Inferior parietal cortex (tissue), 1 donor: ENCODE measurements around the gene TAB3.
"Not testable (repeated sequence)": the region's sequence is repeated elsewhere in the genome, so short reads cannot be mapped to it uniquely, and the experiment has no call there.

Experiments used
- DNase-seq: peaks from one replicate; pipeline ENCODE4 v3.0.0-alpha.2; 2016; ENCODE audit errors: extremely low spot score

The TAB3 gene

DNA sequence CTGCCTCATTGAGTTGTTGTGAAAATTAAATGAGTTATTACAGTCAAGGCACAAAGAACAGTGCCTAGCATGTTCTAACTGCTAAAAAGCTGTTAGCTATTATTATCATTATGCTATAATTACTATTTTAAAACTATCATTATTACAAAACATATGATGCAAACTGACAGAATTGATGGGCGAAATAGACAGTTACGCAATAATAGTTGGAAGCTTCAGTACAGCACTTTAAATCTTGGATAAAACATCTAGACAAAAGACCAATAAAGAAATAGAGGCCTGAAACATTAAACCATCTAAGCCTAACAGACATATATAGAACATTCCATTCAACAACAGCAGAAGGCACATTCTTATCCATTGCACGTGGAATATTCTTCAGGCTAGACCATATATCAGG lies 73.0 kb downstream of the TAB3 start:
- no peak for DNase-seq

DNA sequence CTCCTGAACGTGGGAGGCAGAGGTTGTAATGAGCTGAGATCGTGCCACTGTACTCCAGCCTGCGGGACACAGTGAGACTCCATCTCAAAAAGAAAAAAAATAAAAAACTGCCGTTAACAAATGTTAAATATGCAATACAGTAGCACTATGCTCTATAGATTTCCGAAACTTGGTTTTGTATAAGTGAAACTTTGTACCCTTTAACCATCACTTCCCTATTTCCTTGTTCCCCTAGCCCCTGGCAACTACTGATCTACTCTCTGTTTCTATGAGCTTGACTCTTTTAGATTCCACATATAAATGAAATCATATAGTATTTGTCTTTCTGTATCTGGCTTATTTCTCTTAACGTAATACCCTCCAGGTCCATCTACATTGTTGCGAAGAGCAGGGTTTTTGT lies 74.1 kb downstream of the TAB3 start:
- no peak for DNase-seq

DNA sequence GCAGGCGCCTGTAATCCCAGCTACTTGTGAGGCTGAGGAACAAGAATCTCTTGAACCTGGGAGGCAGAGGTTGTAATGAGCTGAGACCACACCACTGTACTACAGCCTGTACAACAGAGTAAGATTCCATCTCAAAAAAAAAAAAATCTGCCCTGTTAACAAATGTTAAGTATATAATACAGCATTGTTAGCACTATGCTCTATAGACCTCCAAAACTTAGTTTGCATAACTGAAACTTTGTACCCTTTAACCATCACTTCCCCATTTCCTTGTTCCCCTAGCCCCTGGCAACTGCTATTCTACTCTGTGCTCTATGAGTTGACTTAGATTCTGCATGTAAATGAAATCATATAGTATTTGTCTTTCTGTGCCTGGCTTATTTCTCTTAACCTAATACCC lies 76.7 kb downstream of the TAB3 start:
- no peak for DNase-seq

DNA sequence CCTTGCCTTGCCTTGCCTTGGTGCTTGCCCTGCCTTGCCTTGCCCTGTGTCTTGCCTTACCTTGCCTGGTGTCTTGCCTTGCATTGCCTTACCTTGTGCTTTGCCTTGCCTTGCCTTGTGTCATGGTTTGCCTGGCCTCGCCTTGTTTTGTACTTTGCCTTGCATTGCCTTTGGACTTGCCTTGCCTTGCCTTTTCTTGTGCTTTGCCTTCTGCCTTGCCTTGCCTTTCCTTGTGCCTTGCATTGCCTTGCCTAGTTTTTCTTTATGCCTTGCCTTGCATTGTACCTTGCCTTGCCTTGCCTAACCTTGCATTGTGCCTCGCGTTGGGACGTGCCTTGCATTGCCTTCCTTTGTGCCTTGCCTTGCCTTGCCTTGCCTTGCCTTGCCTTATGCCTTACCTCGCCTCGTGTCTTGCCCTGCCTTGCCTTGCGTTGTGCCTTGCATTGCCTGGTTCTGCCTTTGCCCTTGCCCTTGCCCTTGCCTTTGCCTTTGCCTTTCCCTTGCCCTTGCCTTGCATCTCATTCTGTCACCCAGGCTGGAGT lies 82.8 kb downstream of the TAB3 start:
- DNase-seq = no peak

DNA sequence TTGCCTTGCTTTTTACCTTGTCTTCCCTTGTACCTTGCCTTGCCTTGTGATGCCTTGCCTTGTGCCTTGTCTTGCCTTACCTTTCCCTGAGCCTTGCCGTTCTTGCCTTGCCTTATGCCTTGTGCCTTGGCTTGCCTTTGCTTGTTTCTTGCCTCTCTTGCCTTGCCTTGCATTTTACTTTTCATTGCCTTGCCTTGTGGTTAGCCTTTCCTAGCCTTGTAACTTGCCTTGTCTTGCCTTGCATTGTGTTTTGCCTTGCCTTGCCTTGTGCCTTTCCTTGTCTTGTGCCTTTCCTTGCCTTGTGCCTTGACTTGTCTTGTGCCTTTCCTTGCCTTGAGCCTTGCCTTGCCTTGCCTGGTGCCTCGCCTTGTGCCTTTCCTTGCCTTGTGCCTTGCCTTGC lies 84.6 kb downstream of the TAB3 start:
- DNase-seq = no peak

DNA sequence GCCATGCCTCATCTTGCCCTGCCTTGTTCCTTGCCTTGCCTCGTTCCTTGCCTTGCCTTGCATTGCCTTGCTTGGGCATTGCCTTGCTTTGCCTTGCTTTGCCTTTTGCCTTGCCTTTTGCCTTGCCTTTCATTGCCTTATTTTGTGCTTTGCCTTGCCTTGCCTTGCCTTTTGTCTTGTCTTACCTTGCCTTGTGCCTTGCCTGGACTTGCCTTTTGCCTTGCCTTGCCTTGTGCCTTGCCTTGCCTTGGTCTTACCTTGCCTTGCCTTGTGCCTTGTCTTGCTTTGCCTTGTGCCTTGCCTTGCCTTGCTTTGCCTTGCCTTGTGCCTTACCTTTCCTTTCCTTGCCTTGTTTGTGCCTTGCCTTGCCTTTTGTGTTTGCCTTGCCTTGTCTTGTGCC lies 88.2 kb downstream of the TAB3 start:
- no peak for DNase-seq

DNA sequence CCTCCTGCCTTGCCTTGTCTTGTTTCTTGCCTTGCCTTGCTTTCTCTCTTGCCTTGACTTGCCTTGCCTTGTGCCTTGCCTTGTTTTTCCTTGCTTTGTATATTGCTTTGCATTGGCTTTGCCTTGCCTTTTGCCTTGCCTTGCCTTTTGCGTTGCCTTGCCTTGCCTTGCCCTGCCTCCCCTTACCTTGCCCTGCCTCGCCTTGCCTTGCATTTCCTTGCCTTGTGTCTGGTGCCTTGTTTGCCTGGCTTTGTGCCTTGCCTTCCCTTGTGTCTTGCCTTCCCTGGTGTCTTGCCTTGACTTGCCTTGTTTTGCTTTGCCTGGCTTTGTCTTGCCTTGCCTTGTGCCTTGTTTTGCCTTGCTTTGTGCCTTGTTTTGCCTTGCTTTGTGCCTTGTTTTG lies 89.7 kb downstream of the TAB3 start:
- DNase-seq = no peak

DNA sequence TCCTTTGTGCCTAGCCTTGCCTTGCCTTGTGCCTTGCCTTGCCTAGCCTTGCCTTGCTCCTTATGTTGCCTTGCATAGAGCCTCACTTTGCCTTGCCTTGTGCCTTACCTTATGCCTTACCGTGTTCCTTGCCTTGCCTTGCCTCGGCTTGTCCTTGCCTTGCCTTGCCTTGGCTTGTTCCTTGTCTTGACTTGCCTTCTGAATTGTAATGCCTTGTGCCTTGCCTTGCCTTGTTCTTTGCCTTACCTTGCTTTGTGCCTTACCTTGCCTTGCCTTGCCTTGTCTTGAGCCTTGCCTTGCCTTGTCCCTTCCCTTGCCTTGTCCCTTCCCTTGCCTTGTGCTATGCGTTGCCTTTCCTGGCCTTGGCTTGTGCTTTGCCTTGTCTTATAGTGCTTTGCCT lies 90.2 kb downstream of the TAB3 start:
- no peak for DNase-seq

DNA sequence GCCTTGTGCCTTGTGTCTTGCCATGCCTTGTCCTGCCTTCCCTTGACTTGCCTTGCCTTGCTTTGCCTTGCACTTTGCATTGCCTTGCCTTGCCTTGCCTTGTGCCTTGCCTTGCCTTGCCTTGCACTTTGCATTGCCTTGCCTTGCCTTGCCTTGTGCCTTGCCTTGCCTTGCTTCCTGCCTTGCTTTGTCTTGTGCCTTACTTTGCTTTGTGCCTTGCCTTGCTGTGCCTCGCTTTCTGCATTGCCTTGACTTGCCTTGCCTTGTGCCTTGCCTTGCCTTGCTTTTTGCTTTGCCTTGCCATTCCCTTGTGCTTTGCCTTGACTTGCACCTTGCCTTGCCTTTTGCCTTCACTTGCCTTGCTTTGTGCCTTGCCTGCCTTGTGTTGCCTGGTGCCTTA lies 91.8 kb downstream of the TAB3 start:
- DNase-seq = not testable (repeated sequence)

DNA sequence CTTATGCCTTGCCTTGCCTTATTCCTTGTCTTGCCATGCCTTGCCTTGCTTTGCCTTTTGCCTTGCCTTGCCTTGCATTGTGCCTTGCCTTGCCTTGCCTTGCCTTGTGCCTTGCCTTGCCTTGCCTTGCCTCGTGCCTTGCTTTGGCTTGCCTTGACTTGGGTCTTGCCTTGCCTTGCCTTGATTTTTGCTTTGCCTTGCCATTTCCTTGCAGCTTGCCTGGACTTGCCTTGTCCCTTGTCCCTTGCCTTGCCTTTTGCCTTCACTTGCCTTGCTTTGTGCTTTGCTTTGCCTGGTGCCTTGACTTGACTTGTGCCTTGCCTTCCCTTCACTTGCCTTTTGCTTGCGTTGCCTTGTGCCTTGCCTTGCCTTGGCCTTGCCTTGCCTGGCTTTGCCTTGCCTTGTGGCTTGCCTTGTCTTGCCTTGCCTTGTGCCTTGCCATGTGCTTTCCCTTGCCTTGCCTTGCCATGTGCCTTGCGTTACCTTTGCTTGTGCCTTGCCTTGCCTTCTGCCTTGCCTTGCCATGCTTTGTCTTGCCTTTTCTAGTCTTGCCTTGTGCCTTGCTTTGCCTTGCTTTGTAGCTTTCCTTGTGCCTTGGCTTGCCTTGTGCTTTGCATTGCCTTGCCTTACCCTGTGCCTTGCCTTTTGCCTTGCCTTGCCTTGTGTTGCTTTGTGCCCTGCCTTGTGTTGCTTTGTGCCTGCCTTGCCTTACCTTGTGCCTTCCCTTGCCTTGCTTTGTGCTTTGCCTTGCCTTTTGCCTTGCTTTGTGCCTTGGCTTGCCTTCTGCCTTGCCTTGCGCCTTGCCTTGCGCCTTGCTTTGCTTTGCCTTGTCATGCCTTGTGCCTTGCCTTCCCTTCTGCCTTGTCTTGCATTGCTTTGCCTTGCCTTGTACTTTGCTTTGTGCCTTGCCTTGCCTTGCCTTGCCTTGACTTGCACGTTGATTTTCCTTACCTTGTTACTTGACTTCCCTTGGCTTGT lies 92.8 kb downstream of the TAB3 start:
- no peak for DNase-seq

DNA sequence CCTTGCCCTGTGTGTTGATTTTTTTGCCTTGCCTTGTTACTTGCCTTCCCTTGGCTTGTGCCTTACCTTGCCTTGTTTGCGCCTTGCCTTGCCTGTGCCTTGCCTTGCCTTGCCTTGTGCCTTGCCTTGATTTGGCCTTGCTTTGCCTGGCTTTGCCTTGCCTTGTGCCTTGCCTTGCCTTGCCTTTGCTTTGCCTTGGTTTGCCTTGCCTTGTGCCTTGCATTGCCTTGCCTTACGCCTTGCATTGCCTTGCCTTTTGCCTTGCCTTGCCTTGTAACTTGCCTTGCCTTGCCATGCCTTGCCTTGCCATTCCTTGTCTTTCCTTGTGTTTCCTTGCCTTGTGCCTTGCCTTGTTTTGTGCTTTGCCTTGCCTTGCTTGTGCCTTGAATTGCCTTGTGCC lies 94.6 kb downstream of the TAB3 start:
- DNase-seq = no peak

DNA sequence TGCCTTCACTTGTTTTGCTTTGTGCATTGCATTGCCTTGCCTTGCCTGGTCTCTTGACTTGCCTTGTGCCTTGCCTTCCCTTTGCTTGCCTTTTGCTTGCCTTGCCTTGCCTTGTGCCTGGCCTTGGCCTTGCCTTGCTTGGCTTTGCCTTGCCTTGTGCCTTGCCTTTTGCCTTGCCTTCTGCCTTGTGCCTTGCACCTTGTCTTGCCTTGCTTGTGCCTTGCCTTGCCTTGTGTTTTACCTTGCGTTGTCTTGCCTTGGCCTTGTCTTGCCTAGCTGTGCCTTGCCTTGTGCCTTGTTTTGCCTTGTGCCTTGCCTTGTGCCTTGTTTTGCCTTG lies 95.3 kb downstream of the TAB3 start:
- DNase-seq = no peak

DNA sequence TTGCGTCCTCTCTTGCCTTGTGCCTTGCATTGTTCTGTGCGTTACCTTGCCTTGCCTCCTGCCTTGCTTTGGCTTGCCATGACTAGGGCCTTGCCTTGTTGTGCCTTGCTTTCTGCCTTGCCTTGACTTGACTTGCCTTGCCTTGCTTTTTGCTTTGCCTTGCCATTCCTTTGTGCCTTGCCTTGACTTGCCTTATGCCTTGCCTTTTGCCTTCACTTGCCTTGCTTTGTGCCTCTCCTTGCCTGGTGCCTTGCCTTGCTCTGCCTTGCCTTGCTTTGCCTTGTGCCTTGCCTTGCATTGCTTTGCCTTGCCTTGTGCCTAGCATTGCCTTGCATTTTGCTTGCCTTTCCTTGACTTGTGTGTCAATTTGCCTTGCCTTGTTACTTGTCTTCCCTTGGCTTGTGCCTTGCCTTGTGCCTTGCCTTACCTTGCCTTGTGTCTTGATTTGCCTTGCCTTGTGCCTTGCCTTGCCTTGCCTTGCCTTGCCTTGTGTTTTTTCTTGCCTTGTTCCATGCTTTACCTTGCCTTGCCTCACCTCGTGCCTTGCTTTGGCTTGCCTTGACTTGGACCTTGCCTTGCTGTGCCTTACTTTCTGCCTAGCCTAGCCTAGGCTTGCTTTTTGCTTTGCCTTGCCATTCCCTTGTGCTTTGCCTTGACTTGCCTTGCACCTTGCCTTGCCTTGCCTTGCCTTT lies 95.8 kb downstream of the TAB3 start:
- no peak for DNase-seq

DNA sequence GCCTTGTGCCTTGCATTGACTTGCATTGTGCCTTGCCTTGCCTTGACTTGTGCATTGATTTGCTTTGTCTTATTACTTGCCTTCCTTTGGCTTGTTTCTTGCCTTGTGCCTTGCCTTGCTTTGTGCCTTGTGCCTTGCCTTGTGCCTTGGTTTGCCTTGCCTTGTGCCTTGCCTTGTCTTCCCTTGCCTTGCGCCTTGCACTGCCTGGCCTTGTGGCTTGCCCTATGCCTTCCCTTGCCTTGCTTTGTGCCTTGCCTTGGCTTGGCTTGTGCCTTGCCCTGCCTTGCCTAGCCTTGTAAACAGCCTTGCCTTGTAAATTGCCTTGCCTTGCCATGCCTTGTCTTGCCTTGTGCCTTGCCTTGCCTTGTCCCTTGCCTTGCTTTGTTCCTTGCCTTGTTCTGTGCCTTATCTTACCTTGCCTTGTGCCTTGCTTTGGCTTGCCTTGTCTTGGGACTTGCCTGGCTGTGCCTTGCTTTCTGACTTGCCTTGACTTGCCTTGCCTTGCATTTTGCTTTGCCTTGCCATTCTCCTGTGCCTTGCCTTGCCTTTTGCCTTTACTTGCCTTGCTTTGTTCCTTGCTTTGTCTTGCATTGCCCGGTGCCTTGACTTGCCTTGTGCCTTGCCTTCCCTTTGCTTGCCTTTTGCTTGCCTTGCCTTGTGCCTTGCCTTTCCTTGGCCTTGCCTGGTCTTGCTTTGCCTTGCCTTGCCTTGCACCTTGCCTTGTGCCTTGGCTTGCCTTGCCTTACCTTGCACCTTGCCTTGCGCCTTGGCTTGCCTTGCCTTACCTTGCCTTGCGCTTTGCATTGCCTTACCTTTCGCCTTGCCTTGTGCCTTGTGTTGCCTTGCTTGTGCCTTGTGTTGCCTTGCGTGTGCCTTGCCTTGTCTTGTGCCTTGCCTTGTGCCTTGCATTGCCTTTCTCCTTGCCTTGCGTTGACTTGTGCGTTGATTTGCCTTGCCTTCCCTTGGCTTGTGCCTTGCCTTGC lies 97.5 kb downstream of the TAB3 start:
- DNase-seq = no peak

DNA sequence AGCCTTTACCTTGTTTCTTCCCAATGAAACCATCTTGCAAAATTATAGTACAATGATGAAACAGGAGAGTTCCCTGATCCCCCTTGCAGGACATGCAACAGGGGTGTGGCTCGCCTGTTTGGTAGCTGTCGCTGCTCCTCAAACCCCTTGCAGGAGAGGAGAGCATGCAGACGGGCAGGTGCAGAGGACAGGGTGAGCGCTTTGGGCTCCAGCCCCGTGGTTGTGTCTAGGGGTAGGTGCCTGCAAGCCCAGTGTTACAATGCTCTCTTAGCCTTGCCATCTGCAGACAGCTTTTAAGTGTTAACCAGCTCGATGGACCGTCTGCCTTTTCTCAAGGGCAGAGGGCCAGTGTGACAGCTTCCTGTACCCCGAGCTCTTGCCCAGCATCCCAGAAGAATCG lies 102.0 kb downstream of the TAB3 start:
- DNase-seq = no peak

DNA sequence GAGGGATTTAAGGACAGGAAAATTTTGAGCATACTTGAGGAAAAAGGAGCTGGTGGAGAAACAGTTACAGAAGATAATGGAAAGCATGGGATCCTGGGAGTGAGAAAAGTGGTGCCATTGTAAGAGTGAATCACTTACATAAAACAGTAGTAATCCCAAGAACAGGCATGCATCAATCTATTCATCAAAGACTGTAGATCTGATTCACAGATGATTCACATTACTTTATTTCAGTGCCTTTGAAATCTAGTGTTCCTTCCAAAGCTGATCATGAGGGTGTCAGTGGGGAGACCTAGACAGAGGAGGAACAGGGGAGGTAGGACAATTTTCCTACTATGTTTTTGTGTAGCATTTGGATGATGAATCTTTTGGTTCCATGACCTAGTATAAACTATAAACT lies 102.7 kb downstream of the TAB3 start:
- DNase-seq = no peak

DNA sequence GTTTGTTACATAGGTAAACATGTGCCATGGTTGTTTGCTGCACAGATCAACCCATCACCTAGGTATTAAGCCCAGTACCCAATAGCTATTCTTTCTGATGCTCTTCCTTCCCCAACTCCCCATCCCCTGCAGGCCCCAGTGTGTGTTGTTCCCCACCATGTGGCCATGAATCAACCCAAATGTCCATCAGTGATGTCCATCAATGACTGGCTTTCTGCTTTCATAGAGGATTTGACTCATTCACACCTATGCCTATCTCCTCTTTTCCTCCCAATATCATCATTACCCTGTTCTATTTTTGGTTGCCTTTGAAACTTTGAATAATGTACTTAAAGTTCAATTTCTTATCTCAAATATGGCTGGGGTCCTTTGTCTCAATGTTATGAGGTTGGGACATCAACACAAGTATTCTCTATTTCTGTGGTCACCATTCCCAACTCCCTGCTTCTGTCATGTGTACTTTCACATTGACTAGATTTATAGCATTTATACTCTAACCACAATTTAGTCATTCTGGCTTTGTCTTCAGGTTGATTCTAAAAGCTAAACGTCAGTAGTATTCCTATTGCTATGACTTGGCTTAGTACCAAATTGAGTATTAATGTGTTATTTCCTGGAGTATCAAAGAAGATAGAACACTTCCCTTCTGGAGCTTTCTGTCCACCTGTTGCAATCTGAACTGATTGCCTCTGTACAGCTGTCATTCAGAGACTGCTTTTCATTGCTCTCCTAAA lies 107.2 kb downstream of the TAB3 start:
- DNase-seq = no peak

DNA sequence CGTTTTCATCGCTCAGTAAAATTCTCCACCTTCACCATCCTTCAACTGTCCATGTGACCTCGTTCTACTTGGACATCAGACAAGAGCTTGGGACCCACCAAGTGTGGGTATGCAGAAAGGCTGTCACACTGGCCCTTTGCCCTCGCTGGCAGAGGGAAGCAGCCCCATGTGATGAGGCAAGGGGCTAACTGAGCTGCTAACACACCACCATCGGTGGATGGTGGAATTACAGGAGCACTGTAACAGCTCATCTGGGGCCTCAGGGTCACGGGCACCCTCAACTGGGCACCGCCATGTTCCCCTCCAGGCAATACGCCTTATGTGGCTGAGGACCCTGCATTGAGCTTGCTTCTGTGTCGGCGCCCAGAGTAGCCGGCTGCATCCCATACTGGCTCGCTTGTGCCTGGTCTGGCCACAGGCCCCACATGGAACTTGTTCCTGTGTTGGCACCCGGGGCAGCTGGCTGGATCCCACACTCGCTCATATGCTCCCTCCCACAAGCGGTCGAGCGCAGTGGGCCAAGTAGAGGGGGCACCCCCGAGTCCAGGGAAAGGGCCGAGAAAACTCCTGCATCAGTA lies 109.5 kb downstream of the TAB3 start:
- DNase-seq = no peak

DNA sequence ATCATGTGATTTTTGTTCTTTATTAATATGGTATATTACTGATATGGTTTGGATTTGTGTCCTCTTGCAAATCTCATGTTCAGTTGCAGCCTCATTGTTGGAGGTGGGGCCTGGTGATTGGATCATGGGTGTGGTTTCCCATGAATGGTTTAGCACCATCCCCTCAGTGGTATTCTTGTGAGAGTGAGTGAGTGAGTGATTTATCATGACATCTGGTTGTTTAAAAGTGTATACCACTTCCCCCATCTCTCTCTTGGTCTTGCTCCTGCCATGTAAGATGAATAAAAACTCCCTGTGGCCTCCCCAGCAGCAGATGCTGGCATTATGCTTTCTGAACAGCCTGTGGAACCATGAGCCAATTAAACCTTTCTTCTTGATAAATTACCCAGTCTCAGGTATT lies 111.5 kb downstream of the TAB3 start:
- DNase-seq = no peak
